Thoracic aorta (tissue), 2 donors: Measurements from ENCODE around the gene CCN6. TPM values are rescaled to one million over a fixed set of nuclear protein-coding genes. Genes with fewer than 3 reads are reported as not detected.

Experiments used
- ATAC-seq: fragments of 150-250 bp; one replicate; pipeline ENCODE4 v1.8.0; 2017; ENCODE audit warnings: low read depth; ENCODE audit not compliant: insufficient number of reproducible peaks, low FRiP score
- DNase-seq: peaks from one replicate; pipeline ENCODE4 v3.0.0-alpha.2; 2020; ENCODE audit warnings: low spot score
- H3K27ac ChIP-seq, 2 donors: fragments of 200-600 bp; sonication (generic); 1 replicate in 1 of 2; 2 replicates in 1 of 2; pipeline ENCODE4 v1.5.1; 2016; ENCODE audit warnings: mild to moderate bottlenecking in 2 of 2, moderate library complexity in 2 of 2
- H3K27me3 ChIP-seq: fragments of 200-600 bp; sonication (generic); replicated peaks from 2 replicates; pipeline ENCODE4 v1.6.0; 2016; ENCODE audit warnings: mild to moderate bottlenecking; ENCODE audit not compliant: insufficient read depth
- H3K36me3 ChIP-seq: fragments of 200-600 bp; sonication (generic); one replicate; pipeline ENCODE4 v1.5.1; 2016
- H3K4me1 ChIP-seq, 2 donors: fragments of 200-600 bp; sonication (generic); 1 replicate in 1 of 2; 2 replicates in 1 of 2; pipeline versions ENCODE4 v1.5.1 to v1.6.0; 2016; ENCODE audit warnings: low read depth in 2 of 2, mild to moderate bottlenecking in 1 of 2; ENCODE audit not compliant: control insufficient read depth in 1 of 2
- H3K4me3 ChIP-seq: fragments of 200-600 bp; sonication (generic); 2 replicates; pipeline ENCODE4 v1.5.1; 2016; ENCODE audit warnings: mild to moderate bottlenecking
- H3K9me3 ChIP-seq: fragments of 200-600 bp; sonication (generic); 2 replicates; pipeline ENCODE4 v1.5.1; 2016
- CTCF ChIP-seq: fragments of 200-600 bp; sonication (generic); IDR thresholded peaks from one replicate; pipeline ENCODE4 v1.5.1; 2019; ENCODE audit warnings: antibody characterized with exemption
- total RNA-seq, 2 donors: library from RNA; depleted of rRNA; stranded (reverse); fragments of >200 nt; gene quantifications; one replicate each; pipeline versions ENCODE4 v1.1.0 to v1.2.3, GENCODE V29; 2016

Gene CCN6
- total RNA-seq, 2 donors from 2014 or later, result not detected

- H3K27ac ChIP-seq, result no peak overlapping the region
- no peak for ATAC-seq
- no peaks in the 10 kb centered on the region for H3K4me1 ChIP-seq
- no peak overlapping the region for H3K4me3 ChIP-seq
- H3K36me3 ChIP-seq, result peaks cover 7% of the 10 kb centered on the region
- TF ChIP-seq CTCF, result no peak
- H3K27me3 ChIP-seq, result no peaks in the 10 kb centered on the region
- no peak for DNase-seq
- no peaks in the 10 kb centered on the region for H3K9me3 ChIP-seq
Observed at GRCh38 chr6:112066606-112067005, 12.7 kb downstream of the CCN6 start.

GRCh38 chr6:112081569-112081968 is 27.7 kb downstream of the CCN6 start:
- peaks cover 2% of the 10 kb centered on the region for H3K36me3 ChIP-seq
- no peaks in the 10 kb centered on the region for H3K27me3 ChIP-seq
- H3K4me3 ChIP-seq, result no peak overlapping the region
- H3K9me3 ChIP-seq, result no peaks in the 10 kb centered on the region
- no peak for ATAC-seq
- H3K4me1 ChIP-seq, result peaks cover 5 to 12% of the 10 kb centered on the region in 2 donors
- DNase-seq, result no peak
- H3K27ac ChIP-seq, result no peak overlapping the region
- no peak for TF ChIP-seq CTCF

- Histone ChIP-seq H3K27ac (no peak overlapping the region), H3K4me1 (peaks cover 5 to 12% of the 10 kb centered on the region in 2 donors), H3K9me3 (no peaks in the 10 kb centered on the region), H3K36me3 (peaks cover 2% of the 10 kb centered on the region), H3K4me3 (no peak overlapping the region), H3K27me3 (no peaks in the 10 kb centered on the region)
- TF ChIP-seq CTCF, result no peak
- DNase-seq (no peak), ATAC-seq (no peak)
Observed at GRCh38 chr6:112085286-112086065, 31.6 kb downstream of the CCN6 start.

- Histone ChIP-seq H3K36me3 (no peaks in the 10 kb centered on the region), H3K4me3 (peak overlapping the region; percentile 79), H3K9me3 (no peaks in the 10 kb centered on the region), H3K27ac (peak overlapping the region; percentile 61 to 69), H3K27me3 (no peaks in the 10 kb centered on the region), H3K4me1 (peaks cover 5 to 12% of the 10 kb centered on the region in 2 donors)
- no peak for TF ChIP-seq CTCF
- ATAC-seq (no peak), DNase-seq (no peak)
Observed at GRCh38 chr6:112086744-112087135, 32.8 kb downstream of the CCN6 start.

- no peaks in the 10 kb centered on the region for H3K27me3 ChIP-seq
- peak; percentile 90 for ATAC-seq
- no peaks in the 10 kb centered on the region for H3K36me3 ChIP-seq
- peak within 1 kb of the TSS; percentile 79 for H3K4me3 ChIP-seq
- H3K9me3 ChIP-seq, result no peaks in the 10 kb centered on the region
- H3K27ac ChIP-seq, result peak within 1 kb of the TSS; percentile 61 to 69
- peak; percentile 81 for DNase-seq
- H3K4me1 ChIP-seq, result peaks cover 5 to 12% of the 10 kb centered on the region in 2 donors
- TF ChIP-seq CTCF, result peak; percentile 8
Observed at GRCh38 chr6:112087136-112087911, 33.4 kb downstream of the CCN6 start, which contains the start of the genes FAM229B and TUBE1. TSS of gene FAM229B (plus strand) at chr6:112087591. CDS start at chr6:112099284, 11,693 bp downstream. TSS of gene TUBE1 (minus strand) at chr6:112087482. CDS start at chr6:112087434, 48 bp downstream.
